Right lobe of liver (tissue), 6 donors: ENCODE results near the gene FBXL12. TPM values are rescaled to one million over a fixed set of nuclear protein-coding genes. Genes with fewer than 3 reads are reported as not detected.
A peak's percentile ranks its signal among the peaks of the same experiment; 100 is the strongest.

Experiments
- ATAC-seq, 4 donors: fragments of 200-7000 bp; cut with Tn5 transposase; one replicate each; pipeline ENCODE4 v1.9.1; 2020; ENCODE audit warnings: mild to moderate bottlenecking in 4 of 4, moderate library complexity in 4 of 4
- DNase-seq, 3 donors: peaks; one replicate each; pipeline ENCODE4 v3.0.0-alpha.2; 2020
- H3K27ac ChIP-seq, 3 donors: fragments of 200-600 bp; one replicate each; pipeline ENCODE4 v1.8.0; 2022
- H3K27me3 ChIP-seq, 2 donors: fragments of 200-600 bp; one replicate each; pipeline ENCODE4 v1.8.0; 2022
- H3K36me3 ChIP-seq, 4 donors: fragments of 200-600 bp; sonication (generic) in 1 of 4; one replicate each; pipeline versions ENCODE4 v1.5.1 to v1.8.0; 2017 to 2022; ENCODE audit warnings: control low read depth in 1 of 4
- H3K4me1 ChIP-seq, 4 donors: fragments of 200-600 bp; sonication (generic) in 1 of 4; one replicate each; pipeline versions ENCODE4 v1.5.1 to v1.8.0; 2017 to 2022; ENCODE audit warnings: control low read depth in 1 of 4
- H3K4me3 ChIP-seq, 3 donors: fragments of 200-600 bp; one replicate each; pipeline ENCODE4 v1.8.0; 2022
- H3K9me3 ChIP-seq, 4 donors: fragments of 200-600 bp; sonication (generic) in 1 of 4; one replicate each; pipeline versions ENCODE4 v1.5.1 to v1.8.0; 2017 to 2022; ENCODE audit warnings: control low read depth in 1 of 4
- POLR2A ChIP-seq: fragments of 450-650 bp; IDR thresholded peaks from one replicate; pipeline ENCODE4 v1.6.1; 2017; ENCODE audit warnings: antibody characterized with exemption, mild to moderate bottlenecking
- WGBS: methylation state at CpG from one replicate; pipeline ENCODE4 v1.1.6; 2018; ENCODE audit warnings: low coverage, low lambda C conversion rate; ENCODE audit not compliant: insufficient coverage; ENCODE audit errors: missing lambda C conversion rate; 5-methylcytosine and 5-hydroxymethylcytosine counted together
- intact Hi-C, 2 donors: fragments of 100-400 bp; cut with DNase I; formaldehyde crosslinking; loops; one replicate each; pipeline versions ENCODE4 v1.11.2 to v1.14.1; 2022
- small RNA-seq, 2 experiments: library from RNA; depleted of rRNA; stranded (forward); fragments of <200 nt; gene quantifications; one replicate each; pipeline ENCODE3, GENCODE V24; 2016
- total RNA-seq, 6 experiments: library from RNA; depleted of rRNA in 2 of 6; stranded (reverse); fragments of >200 nt in 2 of 6; fragmentation: NEBNext Ultra II Directional in 3 of 6; extraction: Animal tissue kit (Norgen Biotek cat#: 25700) in 3 of 6; gene quantifications; one replicate each; pipeline versions ENCODE4 v1.1.0 to v1.2.4, GENCODE V29; 2016 to 2023
- TF ChIP-seq, protein P1 (sequence below), 4 donors: fragments of 200-600 bp in 3 of 4; fragments of 450-650 bp in 1 of 4; IDR thresholded peaks; one replicate each; pipeline versions ENCODE4 v1.5.1 to v1.8.0; 2016 to 2022; ENCODE audit warnings: antibody characterized with exemption in 4 of 4, mild to moderate bottlenecking in 2 of 4
- donor health status: DM: no; HTN: yes; CAD: no.
- donor health status: DM: no; HTN: no; CAD: no.
- donor health status: DM: no; HTN: no; CAD: no.
- donor health status: DM: no; HTN: yes; CAD: no.
- donor health status: DM: no; HTN: yes; CAD: no.

The FBXL12 gene
- total RNA-seq, 6 experiments from 2014 or later: 9.8 to 18.4 (median 10.9) TPM

- Histone ChIP-seq H3K9me3 (no peaks in the 10 kb centered on the region), H3K27me3 (no peaks in the 10 kb centered on the region), H3K4me1 (peaks cover 0 to 13% (median 4%) of the 10 kb centered on the region in 4 donors), H3K27ac (peak within 1 kb of the TSS; percentile 82 to 87 (median 85)), H3K36me3 (no peaks in the 10 kb centered on the region), H3K4me3 (peak within 1 kb of the TSS; percentile 67 to 90 (median 77))
- ATAC-seq: peak; percentile 99 to 100 (median 99)
- WGBS: under 1% methylated on average over 38 of the region's 65 CpGs
- TF ChIP-seq POLR2A: peak; percentile 49
- TF ChIP-seq, protein P1, sequence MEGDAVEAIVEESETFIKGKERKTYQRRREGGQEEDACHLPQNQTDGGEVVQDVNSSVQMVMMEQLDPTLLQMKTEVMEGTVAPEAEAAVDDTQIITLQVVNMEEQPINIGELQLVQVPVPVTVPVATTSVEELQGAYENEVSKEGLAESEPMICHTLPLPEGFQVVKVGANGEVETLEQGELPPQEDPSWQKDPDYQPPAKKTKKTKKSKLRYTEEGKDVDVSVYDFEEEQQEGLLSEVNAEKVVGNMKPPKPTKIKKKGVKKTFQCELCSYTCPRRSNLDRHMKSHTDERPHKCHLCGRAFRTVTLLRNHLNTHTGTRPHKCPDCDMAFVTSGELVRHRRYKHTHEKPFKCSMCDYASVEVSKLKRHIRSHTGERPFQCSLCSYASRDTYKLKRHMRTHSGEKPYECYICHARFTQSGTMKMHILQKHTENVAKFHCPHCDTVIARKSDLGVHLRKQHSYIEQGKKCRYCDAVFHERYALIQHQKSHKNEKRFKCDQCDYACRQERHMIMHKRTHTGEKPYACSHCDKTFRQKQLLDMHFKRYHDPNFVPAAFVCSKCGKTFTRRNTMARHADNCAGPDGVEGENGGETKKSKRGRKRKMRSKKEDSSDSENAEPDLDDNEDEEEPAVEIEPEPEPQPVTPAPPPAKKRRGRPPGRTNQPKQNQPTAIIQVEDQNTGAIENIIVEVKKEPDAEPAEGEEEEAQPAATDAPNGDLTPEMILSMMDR (IDR thresholded peaks at IDR 0.05): no peak
- intact Hi-C loops: no loop called here
- DNase-seq: peak; percentile 94 to 96 (median 96)
These were observed 50.4 kb downstream of the FBXL12 start, which contains the start of gene ZNF846 for GRCh38 chr19:9768175-9769112. Gene ZNF846 (minus strand): TSS chr19:9768738. CDS start chr19:9764950, 3,788 bp downstream.

Small RNA genes lying within 50 kb of the gene (small RNA-seq; reads per million reads assigned to genes)
- gene RF00156: 0 reads per million in 2 experiments

Other genes starting within 250 kb of the FBXL12 start
- gene ZNF121, start 234.6 kb downstream of the FBXL12 start, total RNA-seq: 10 to 100 TPM; 11.5 to 15.2 (median 12.4) TPM
- 10 to 100 TPM; 11.4 to 19.4 (median 14.2) TPM for gene ZNF561, start 197.8 kb downstream of the FBXL12 start, total RNA-seq
- 10 to 100 TPM; 10.6 to 14.6 (median 11.3) TPM for gene ZNF562, start 144.0 kb downstream of the FBXL12 start, total RNA-seq
- gene ZNF846, start 50.3 kb downstream of the FBXL12 start, total RNA-seq: 1 to 10 TPM; 2.8 to 4.6 (median 4.0) TPM
- gene UBL5, start 8.8 kb upstream of the FBXL12 start, total RNA-seq: 100 to 1,000 TPM; 152 to 303 (median 168) TPM
- gene PIN1, start 16.2 kb upstream of the FBXL12 start, total RNA-seq: 10 to 100 TPM; 19.9 to 54.5 (median 24.8) TPM
- gene OLFM2, start 117.4 kb upstream of the FBXL12 start, total RNA-seq: 10 to 100 TPM in 5 of 6 experiments, 1 to 10 TPM in 1; 3.8 to 72.5 (median 31.8) TPM
- 10 to 100 TPM in 2 of 6 experiments, 1 to 10 TPM in 4; 3.3 to 20.2 (median 9.4) TPM for gene COL5A3, start 191.4 kb upstream of the FBXL12 start, total RNA-seq
- gene RDH8, start 194.4 kb upstream of the FBXL12 start, total RNA-seq: not detected